ENCODE data around the gene MOGAT3. TPM values are rescaled to one million over a fixed set of nuclear protein-coding genes. Genes with fewer than 3 reads are reported as not detected.
A peak's percentile ranks its signal among the peaks of the same experiment; 100 is the strongest.

MOGAT3 gene
- total and polyA plus RNA-seq, 2 experiments from 2014 or later, result 6.3 to 14.0 TPM

DNA sequence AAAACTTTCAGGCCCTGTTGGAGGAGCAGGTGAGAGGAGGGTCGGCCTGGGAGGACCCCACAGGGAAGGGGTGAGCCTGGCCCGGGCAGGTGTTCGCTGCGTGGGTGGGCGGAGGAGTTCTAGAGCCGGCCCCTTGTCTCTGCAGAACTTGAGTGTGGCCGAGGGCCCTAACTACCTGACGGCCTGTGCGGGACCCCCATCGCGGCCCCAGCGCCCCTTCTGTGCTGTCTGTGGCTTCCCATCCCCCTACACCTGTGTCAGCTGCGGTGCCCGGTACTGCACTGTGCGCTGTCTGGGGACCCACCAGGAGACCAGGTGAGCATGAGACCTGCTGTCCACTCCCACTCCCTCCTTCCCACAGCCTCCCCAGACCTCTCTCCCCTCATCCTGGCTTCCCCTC lies 22.7 kb upstream of the MOGAT3 start:
- Histone ChIP-seq H3K27ac (no peak overlapping the region), H3K9me2 (replicated peaks; ENCODE audit: insufficient read depth) (no peaks in the 10 kb centered on the region), H3K27me3 (no peaks in the 10 kb centered on the region), H4K20me1 (ENCODE audit: insufficient read depth, poor library complexity, severe bottlenecking) (no peaks in the 10 kb centered on the region), H3K79me2 (peaks cover 33% of the 10 kb centered on the region), H3K4me2 (no peak overlapping the region), H3K4me3 (no peak overlapping the region), H3K36me3 (replicated peaks; ENCODE audit: insufficient read depth, low read depth) (no peaks in the 10 kb centered on the region), H3K4me1 (ENCODE audit: insufficient read depth) (peaks cover 13% of the 10 kb centered on the region), H2AFZ (no peak overlapping the region), H3K9me3 (ENCODE audit: low read depth) (no peaks in the 10 kb centered on the region)
- TF ChIP-seq EZH2 (IDR thresholded peaks at IDR 0.05; ENCODE audit: borderline replicate concordance), result no peak
- TF ChIP-seq EZH2phosphoT487 (IDR thresholded peaks at IDR 0.05; ENCODE audit: low read depth, severe bottlenecking, unreplicated experiment), result no peak
- TF ChIP-seq, protein P1, sequence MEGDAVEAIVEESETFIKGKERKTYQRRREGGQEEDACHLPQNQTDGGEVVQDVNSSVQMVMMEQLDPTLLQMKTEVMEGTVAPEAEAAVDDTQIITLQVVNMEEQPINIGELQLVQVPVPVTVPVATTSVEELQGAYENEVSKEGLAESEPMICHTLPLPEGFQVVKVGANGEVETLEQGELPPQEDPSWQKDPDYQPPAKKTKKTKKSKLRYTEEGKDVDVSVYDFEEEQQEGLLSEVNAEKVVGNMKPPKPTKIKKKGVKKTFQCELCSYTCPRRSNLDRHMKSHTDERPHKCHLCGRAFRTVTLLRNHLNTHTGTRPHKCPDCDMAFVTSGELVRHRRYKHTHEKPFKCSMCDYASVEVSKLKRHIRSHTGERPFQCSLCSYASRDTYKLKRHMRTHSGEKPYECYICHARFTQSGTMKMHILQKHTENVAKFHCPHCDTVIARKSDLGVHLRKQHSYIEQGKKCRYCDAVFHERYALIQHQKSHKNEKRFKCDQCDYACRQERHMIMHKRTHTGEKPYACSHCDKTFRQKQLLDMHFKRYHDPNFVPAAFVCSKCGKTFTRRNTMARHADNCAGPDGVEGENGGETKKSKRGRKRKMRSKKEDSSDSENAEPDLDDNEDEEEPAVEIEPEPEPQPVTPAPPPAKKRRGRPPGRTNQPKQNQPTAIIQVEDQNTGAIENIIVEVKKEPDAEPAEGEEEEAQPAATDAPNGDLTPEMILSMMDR (IDR thresholded peaks at IDR 0.05; ENCODE audit: poor library complexity), result no peak
- DNase-seq (ENCODE audit: low spot score), result no peak
- 97% methylated on average over 12 of the region's 15 CpGs for WGBS (ENCODE audit: low lambda C conversion rate, missing lambda C conversion rate)

- WGBS (ENCODE audit: low lambda C conversion rate, missing lambda C conversion rate), result 95% methylated on average over 26 of the region's 27 CpGs
- no peak overlapping the region for H3K27ac ChIP-seq
- no peaks in the 10 kb centered on the region for H3K9me3 ChIP-seq (ENCODE audit: low read depth)
Observed at GRCh38 chr7:101222275-101222830, 21.5 kb upstream of the MOGAT3 start.

DNA sequence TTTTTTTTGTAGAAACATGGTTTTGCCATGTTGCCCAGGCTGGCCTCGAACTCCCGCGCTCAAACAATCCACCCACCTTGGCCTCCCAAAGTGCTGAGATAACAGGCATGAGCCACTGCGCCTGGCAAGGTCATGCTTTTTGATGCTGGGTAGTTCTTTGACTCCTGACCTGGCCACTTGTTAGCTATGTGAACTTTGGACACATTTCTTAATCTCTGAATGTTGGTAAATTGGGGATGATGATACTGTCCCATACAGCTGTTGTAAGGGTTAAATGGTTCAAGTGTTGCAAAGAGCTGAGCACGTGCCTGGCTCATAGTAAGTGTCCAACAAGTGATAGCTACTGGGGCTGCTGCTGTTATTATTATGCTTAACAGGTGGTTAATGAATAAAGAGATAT lies 19.5 kb upstream of the MOGAT3 start:
- Histone ChIP-seq H3K27ac (no peak overlapping the region), H3K9me3 (ENCODE audit: low read depth) (no peaks in the 10 kb centered on the region), H3K4me3 (no peak overlapping the region), H4K20me1 (ENCODE audit: insufficient read depth, poor library complexity, severe bottlenecking) (no peaks in the 10 kb centered on the region), H3K79me2 (peaks cover 54% of the 10 kb centered on the region), H3K4me1 (ENCODE audit: insufficient read depth) (peaks cover 21% of the 10 kb centered on the region), H3K4me2 (peak overlapping the region; percentile 95), H2AFZ (no peak overlapping the region), H3K36me3 (replicated peaks; ENCODE audit: insufficient read depth, low read depth) (no peaks in the 10 kb centered on the region), H3K27me3 (no peaks in the 10 kb centered on the region), H3K9me2 (replicated peaks; ENCODE audit: insufficient read depth) (no peaks in the 10 kb centered on the region)
- 68% methylated on average over 5 of the region's 5 CpGs for WGBS (ENCODE audit: low lambda C conversion rate, missing lambda C conversion rate)
- TF ChIP-seq EZH2phosphoT487 (IDR thresholded peaks at IDR 0.05; ENCODE audit: low read depth, severe bottlenecking, unreplicated experiment), result no peak
- TF ChIP-seq, protein P1 (IDR thresholded peaks at IDR 0.05; ENCODE audit: poor library complexity), result no peak
- TF ChIP-seq EZH2 (IDR thresholded peaks at IDR 0.05; ENCODE audit: borderline replicate concordance), result no peak
- DNase-seq (ENCODE audit: low spot score), result no peak

More at GRCh38 chr7:101222275-101222830, 21.5 kb upstream of the MOGAT3 start:
- no peak for DNase-seq (ENCODE audit: low spot score)
- H3K36me3 ChIP-seq (replicated peaks; ENCODE audit: insufficient read depth, low read depth), result no peaks in the 10 kb centered on the region
- TF ChIP-seq EZH2 (IDR thresholded peaks at IDR 0.05; ENCODE audit: borderline replicate concordance), result no peak
- no peak for TF ChIP-seq EZH2phosphoT487 (IDR thresholded peaks at IDR 0.05; ENCODE audit: low read depth, severe bottlenecking, unreplicated experiment)
- TF ChIP-seq, protein P1 (IDR thresholded peaks at IDR 0.05; ENCODE audit: poor library complexity), result no peak
- no peaks in the 10 kb centered on the region for H3K9me2 ChIP-seq (replicated peaks; ENCODE audit: insufficient read depth)
- no peak overlapping the region for H3K4me3 ChIP-seq
- no peaks in the 10 kb centered on the region for H3K27me3 ChIP-seq
- peaks cover 13% of the 10 kb centered on the region for H3K4me1 ChIP-seq (ENCODE audit: insufficient read depth)
- no peaks in the 10 kb centered on the region for H4K20me1 ChIP-seq (ENCODE audit: insufficient read depth, poor library complexity, severe bottlenecking)
- H3K4me2 ChIP-seq, result no peak overlapping the region
- no peak overlapping the region for H2AFZ ChIP-seq
- H3K79me2 ChIP-seq, result peaks cover 36% of the 10 kb centered on the region
